Uterus (tissue), 4 donors: Measurements from ENCODE around the gene SKI. TPM values are rescaled to one million over a fixed set of nuclear protein-coding genes. Genes with fewer than 3 reads are reported as not detected.
A peak's percentile ranks its signal among the peaks of the same experiment; 100 is the strongest.

Experiments
- DNase-seq, 2 donors: peaks; one replicate each; pipeline ENCODE4 v3.0.0-alpha.2; 2019 to 2020
- H3K27ac ChIP-seq, 2 donors: fragments of 200-600 bp; sonication (generic); 1 replicate in 1 of 2; 2 replicates in 1 of 2; pipeline ENCODE4 v1.5.1; 2016 to 2018
- H3K27me3 ChIP-seq, 2 donors: fragments of 200-600 bp; sonication (generic); one replicate each; pipeline ENCODE4 v1.5.1; 2018 to 2019; ENCODE audit warnings: control low read depth in 1 of 2
- H3K36me3 ChIP-seq, 2 donors: fragments of 200-600 bp; sonication (generic); one replicate each; pipeline ENCODE4 v1.5.1; 2019; ENCODE audit warnings: control low read depth in 1 of 2
- H3K4me1 ChIP-seq, 2 donors: fragments of 200-600 bp; sonication (generic); one replicate each; pipeline ENCODE4 v1.5.1; 2018 to 2019; ENCODE audit warnings: control low read depth in 1 of 2
- H3K4me3 ChIP-seq, 2 donors: fragments of 200-600 bp; sonication (generic); 1 replicate in 1 of 2; 2 replicates in 1 of 2; pipeline ENCODE4 v1.5.1; 2018 to 2019; ENCODE audit warnings: mild to moderate bottlenecking in 1 of 2
- H3K9me3 ChIP-seq, 2 donors: fragments of 200-600 bp; sonication (generic); one replicate each; pipeline ENCODE4 v1.5.1; 2019; ENCODE audit warnings: control low read depth in 1 of 2
- CTCF ChIP-seq, 4 experiments: fragments of 200-600 bp in 2 of 4; fragments of 450-650 bp in 2 of 4; sonication (generic) in 2 of 4; IDR thresholded peaks; one replicate each; pipeline ENCODE4 v1.5.1; 2016 to 2019; ENCODE audit warnings: antibody characterized with exemption in 4 of 4, mild to moderate bottlenecking in 2 of 4, moderate library complexity in 1 of 4
- POLR2A ChIP-seq, 2 donors: fragments of 450-650 bp; IDR thresholded peaks; one replicate each; pipeline ENCODE4 v1.6.1; 2016; ENCODE audit warnings: antibody characterized with exemption in 2 of 2, mild to moderate bottlenecking in 1 of 2, moderate library complexity in 1 of 2
- intact Hi-C: fragments of 100-400 bp; cut with DNase I; formaldehyde crosslinking; loops from one replicate; pipeline ENCODE4 v1.15.1; 2023; ENCODE audit warnings: low total_unique reads
- total RNA-seq, 4 donors: library from RNA; depleted of rRNA in 3 of 4; stranded (reverse); fragments of >200 nt in 3 of 4; gene quantifications; one replicate each; pipeline versions ENCODE4 v1.1.0 to v1.2.4, GENCODE V29; 2014 to 2023
- donor health status: DM: yes; HTN: yes; CAD: no.

Gene SKI
- total RNA-seq, 4 donors from 2014 or later: 22.8 to 148 (median 34.9) TPM

GRCh38 chr1:2275796-2276536, 47.8 kb downstream of the SKI start:
- Histone ChIP-seq H3K27ac (peak overlapping the region; percentile 58 to 71), H3K27me3 (no peaks in the 10 kb centered on the region), H3K9me3 (no peaks in the 10 kb centered on the region), H3K36me3 (no peaks in the 10 kb centered on the region), H3K4me1 (peaks cover 4 to 71% of the 10 kb centered on the region in 2 donors), H3K4me3 (no peak overlapping the region)
- TF ChIP-seq POLR2A (IDR thresholded peaks at IDR 0.05): no peak
- no peak for TF ChIP-seq CTCF (IDR thresholded peaks at IDR 0.05)
- peak in 1 of 2 donors; percentile 29 for DNase-seq
- intact Hi-C loops: no loop called here

- no peak for DNase-seq
- intact Hi-C loops: no loop called here
- no peaks in the 10 kb centered on the region for H3K27me3 ChIP-seq
- no peak for TF ChIP-seq CTCF (IDR thresholded peaks at IDR 0.05)
- H3K36me3 ChIP-seq: no peaks in the 10 kb centered on the region
- no peaks in the 10 kb centered on the region for H3K9me3 ChIP-seq
- no peak overlapping the region for H3K4me3 ChIP-seq
- H3K27ac ChIP-seq: peak overlapping the region; percentile 16 to 52
- peaks cover 2 to 61% of the 10 kb centered on the region in 2 donors for H3K4me1 ChIP-seq
Observed at GRCh38 chr1:2276803-2277580, 48.9 kb downstream of the SKI start.

DNA sequence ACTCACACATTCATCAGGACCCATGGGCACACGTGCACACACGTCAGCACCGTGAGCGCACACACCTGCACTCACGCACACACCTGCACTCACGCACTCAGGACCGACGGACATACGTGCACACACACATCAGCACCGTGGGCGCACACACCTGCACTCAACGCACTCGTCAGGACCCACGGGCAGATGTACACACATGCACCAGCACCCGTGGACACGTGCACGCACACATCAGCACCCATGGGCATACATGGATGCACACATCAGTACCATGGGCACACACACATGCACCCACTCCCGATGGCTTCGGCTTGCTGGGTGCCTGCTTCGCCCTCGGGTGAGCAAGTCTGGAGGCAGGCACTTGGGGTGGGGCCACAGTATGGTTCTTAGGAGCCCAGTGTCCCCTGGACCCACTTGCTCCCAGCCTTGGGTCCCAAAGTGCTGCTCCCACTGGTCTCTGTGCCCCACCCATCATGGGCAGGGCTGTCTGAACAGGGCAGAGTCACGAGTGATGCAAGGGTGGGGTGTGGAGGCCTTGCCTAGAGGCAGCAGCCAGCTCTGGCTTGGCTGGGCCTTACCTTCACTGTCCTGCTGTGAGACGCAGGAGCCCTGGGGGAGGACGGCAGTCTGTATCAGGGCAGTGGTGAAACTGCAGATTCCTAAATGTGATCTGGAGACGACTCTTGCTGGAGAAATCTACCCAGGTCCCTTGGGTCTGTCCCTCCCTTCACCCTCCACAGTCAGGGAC, 49.8 kb downstream of the SKI start:
- Histone ChIP-seq H3K27me3 (no peaks in the 10 kb centered on the region), H3K4me1 (peaks cover 0 to 52% of the 10 kb centered on the region in 2 donors), H3K9me3 (no peaks in the 10 kb centered on the region), H3K4me3 (no peak overlapping the region), H3K27ac (peak overlapping the region; percentile 55 to 59), H3K36me3 (no peaks in the 10 kb centered on the region)
- DNase-seq: peak in 1 of 2 donors; percentile 23
- no peak for TF ChIP-seq POLR2A (IDR thresholded peaks at IDR 0.05)
- TF ChIP-seq CTCF (IDR thresholded peaks at IDR 0.05): no peak
- intact Hi-C loops: no loop called here

DNA sequence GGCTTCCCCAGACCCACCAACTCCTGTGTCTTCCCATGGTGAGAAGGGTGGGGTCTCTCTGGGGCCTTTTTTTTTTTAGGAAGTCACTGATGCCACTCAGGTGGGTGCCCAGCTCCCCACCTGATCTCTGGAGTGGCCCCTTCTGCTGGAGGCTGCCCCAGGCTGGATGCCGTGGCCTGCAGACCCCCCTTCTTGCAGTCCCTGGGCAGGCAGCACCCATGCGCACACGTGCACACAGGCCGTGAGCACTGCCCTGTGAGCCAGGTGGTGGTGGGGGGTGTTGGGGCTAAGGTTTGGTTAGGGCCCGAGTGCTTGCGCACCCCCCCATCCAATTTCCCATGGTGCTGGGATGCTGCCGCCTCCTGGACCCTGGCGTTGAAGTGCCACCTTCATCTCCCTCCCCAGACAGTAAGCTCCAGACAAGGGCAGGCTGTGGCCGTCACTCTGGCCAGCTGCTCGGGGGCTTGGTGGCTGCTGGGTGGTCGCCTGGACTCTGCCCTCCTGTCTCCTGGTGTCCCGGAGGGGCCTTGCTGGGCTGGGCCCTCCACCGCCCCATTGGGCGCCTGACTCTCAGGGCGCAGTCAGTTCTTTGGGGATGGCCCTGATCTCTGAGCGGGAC, 50.6 kb downstream of the SKI start:
- intact Hi-C loops: no loop called here
- Histone ChIP-seq H3K27ac (peak overlapping the region; percentile 55 to 59), H3K36me3 (no peaks in the 10 kb centered on the region), H3K4me3 (no peak overlapping the region), H3K27me3 (no peaks in the 10 kb centered on the region), H3K9me3 (no peaks in the 10 kb centered on the region), H3K4me1 (peaks cover 4 to 48% of the 10 kb centered on the region in 2 donors)
- no peak for DNase-seq
- TF ChIP-seq CTCF (IDR thresholded peaks at IDR 0.05): no peak
- TF ChIP-seq POLR2A (IDR thresholded peaks at IDR 0.05): no peak
